Measurements from ENCODE around the gene FOXP1.

FOXP1 gene

DNA sequence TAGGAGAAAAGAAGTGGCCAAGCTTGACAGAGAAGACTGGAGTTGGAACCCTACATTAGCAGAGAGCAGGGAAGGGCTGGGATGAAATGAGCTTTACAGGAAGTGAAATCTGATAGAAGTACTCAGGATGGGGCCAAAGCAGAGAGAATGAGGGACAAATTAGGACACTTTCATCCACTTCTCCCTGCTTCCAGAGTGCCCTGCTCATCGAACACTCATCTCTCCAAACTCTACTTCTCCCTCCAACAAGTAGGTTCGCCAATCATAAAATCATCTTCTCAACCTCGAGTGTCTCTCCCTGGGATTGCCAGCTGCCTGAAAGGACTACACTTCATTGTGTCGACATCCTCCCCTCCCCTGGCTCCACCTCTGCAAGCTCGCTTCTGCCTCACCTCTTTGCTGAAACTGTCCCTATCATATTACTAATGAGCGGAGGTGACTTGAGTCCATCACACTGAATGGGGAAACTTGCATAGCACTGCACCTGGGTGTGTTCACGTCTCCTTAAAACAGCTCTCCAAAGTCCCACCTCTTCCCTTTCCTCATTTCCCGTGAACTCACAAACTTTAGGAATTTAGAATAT lies 365.8 kb downstream of the FOXP1 start:
- DNase-seq = no peak
- Histone ChIP-seq H3K27ac (no peak overlapping the region), H3K9me3 (no peaks in the 10 kb centered on the region), H3K27me3 (no peaks in the 10 kb centered on the region), H3K4me1 (no peaks in the 10 kb centered on the region), H3K4me3 (no peak overlapping the region), H3K36me3 (no peaks in the 10 kb centered on the region)
- intact Hi-C loops (cut with DNase I; ENCODE audit: low total_unique reads) = no loop called here
- TF ChIP-seq CTCF (IDR thresholded peaks at IDR 0.05) = no peak

GRCh38 chr3:71215351-71215750 lies 368.2 kb downstream of the FOXP1 start:
- intact Hi-C loops (cut with DNase I; ENCODE audit: low total_unique reads) = no loop called here
- DNase-seq = no peak
- Histone ChIP-seq H3K36me3 (no peaks in the 10 kb centered on the region), H3K9me3 (no peaks in the 10 kb centered on the region), H3K4me1 (peaks cover 0 to 21% (median 14%) of the 10 kb centered on the region in 4 donors), H3K27me3 (no peaks in the 10 kb centered on the region), H3K27ac (no peak overlapping the region), H3K4me3 (no peak overlapping the region)
- no peak for TF ChIP-seq CTCF (IDR thresholded peaks at IDR 0.05)

DNA sequence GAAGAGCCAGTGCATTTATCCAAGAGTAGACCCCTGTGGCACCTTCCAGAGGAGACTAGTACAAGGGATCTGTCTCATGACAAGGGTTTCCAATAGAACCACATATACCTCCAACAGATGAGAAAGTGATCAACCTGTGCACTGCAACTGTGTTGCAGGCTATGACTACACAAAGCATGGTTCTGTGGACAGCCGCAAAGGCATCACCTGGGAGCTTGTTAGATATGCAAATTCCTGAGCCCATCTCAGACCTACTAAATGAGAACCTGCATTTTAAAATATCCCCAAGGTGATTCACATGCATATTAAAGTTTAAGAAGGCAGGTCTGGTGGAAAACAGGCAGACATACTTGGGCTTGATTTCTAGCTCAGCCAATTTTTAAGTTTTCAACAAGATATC lies 368.7 kb downstream of the FOXP1 start:
- DNase-seq = no peak
- H3K4me1 ChIP-seq = peaks cover 0 to 27% (median 19%) of the 10 kb centered on the region in 4 donors
- no peak overlapping the region for H3K27ac ChIP-seq
- no peak for TF ChIP-seq CTCF (IDR thresholded peaks at IDR 0.05)
- intact Hi-C loops (cut with DNase I; ENCODE audit: low total_unique reads) = no loop called here
- no peak overlapping the region for H3K4me3 ChIP-seq
- H3K27me3 ChIP-seq = no peaks in the 10 kb centered on the region
- no peaks in the 10 kb centered on the region for H3K36me3 ChIP-seq
- no peaks in the 10 kb centered on the region for H3K9me3 ChIP-seq

DNA sequence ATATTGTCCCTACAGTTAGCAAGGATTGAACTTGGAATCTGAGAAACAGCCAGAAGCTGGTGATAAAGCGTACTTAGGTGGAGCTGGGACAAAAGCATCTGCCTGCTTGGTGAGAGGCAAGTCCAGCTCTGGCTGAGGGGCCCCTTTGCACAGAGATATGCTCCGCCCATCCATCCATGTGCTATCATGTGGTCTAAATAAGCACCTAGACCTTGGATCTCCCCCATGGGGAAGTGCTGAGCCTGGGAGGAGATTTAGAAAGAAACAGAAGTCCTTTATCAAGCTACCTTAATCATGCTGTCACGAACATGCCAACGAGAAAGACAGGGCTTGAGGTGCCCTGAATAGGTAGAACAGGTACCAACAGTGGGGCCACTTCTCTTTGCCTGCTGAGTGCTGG lies 369.5 kb downstream of the FOXP1 start:
- intact Hi-C loops (cut with DNase I; ENCODE audit: low total_unique reads) = no loop called here
- Histone ChIP-seq H3K27me3 (no peaks in the 10 kb centered on the region), H3K4me3 (no peak overlapping the region), H3K4me1 (peaks cover 0 to 34% (median 26%) of the 10 kb centered on the region in 4 donors), H3K36me3 (no peaks in the 10 kb centered on the region), H3K27ac (no peak overlapping the region), H3K9me3 (no peaks in the 10 kb centered on the region)
- DNase-seq = no peak
- no peak for TF ChIP-seq CTCF (IDR thresholded peaks at IDR 0.05)

- intact Hi-C loops (cut with DNase I; ENCODE audit: low total_unique reads) = no loop called here
- DNase-seq = peak; percentile 70 to 78
- Histone ChIP-seq H3K4me1 (peaks cover 0 to 63% (median 30%) of the 10 kb centered on the region in 4 donors), H3K36me3 (no peaks in the 10 kb centered on the region), H3K27me3 (no peaks in the 10 kb centered on the region), H3K9me3 (no peaks in the 10 kb centered on the region), H3K27ac (peak overlapping the region; percentile 84 to 87), H3K4me3 (no peak overlapping the region)
- no peak for TF ChIP-seq CTCF (IDR thresholded peaks at IDR 0.05)
Measured at GRCh38 chr3:71211083-71211482, 372.4 kb downstream of the FOXP1 start.

Data from tibial artery (tissue), 4 donors.